NCI-H187 (cell line): ENCODE measurements around the gene MAP1LC3B.
"Not testable (repeated sequence)": the region's sequence is repeated elsewhere in the genome, so short reads cannot be mapped to it uniquely, and the experiment has no call there.

Experiments used
- DNase-seq, 2 experiments: peaks; one replicate each; lab custom pipeline; 2025; lab: John Stamatoyannopoulos, UW

MAP1LC3B gene

GRCh38 chr16:87380881-87381280 lies 11.3 kb upstream of the MAP1LC3B start:
- DNase-seq = no peak

DNA sequence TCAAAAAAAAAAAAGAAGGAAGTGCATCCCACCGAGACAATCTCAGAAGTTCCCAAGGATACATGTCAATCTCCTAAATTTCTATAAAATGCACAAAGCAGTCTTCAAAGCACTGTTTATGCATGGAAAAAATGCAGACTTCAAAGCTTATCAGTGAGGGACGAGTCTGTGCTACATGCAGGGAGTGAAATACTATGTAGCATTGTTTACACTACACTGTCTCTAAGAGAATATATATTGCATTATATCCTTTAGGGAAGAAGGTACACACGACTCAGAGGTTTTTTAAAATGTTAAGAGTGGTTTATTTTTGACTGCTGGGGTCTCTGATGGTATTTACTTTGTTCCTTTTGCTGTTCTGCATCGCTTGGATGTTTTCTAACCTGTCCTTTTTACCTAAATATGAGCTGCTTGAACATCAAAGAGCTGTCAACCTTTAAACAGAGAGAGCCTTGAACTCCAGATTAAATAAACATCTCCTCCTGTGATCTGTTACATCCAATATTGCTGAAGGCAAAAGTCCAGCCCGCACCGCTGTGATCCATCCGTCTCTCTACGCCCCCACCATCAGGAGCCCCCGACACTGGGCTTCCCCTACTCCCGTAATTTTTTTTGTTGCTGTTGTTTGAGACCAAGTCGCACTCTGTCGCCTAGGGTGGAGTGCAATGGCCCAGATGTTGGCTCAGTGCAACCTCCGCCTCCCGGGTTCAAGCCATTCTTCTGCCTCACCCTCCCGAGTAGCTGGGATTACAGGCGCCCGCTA lies 9.9 kb upstream of the MAP1LC3B start:
- DNase-seq = no peak

DNA sequence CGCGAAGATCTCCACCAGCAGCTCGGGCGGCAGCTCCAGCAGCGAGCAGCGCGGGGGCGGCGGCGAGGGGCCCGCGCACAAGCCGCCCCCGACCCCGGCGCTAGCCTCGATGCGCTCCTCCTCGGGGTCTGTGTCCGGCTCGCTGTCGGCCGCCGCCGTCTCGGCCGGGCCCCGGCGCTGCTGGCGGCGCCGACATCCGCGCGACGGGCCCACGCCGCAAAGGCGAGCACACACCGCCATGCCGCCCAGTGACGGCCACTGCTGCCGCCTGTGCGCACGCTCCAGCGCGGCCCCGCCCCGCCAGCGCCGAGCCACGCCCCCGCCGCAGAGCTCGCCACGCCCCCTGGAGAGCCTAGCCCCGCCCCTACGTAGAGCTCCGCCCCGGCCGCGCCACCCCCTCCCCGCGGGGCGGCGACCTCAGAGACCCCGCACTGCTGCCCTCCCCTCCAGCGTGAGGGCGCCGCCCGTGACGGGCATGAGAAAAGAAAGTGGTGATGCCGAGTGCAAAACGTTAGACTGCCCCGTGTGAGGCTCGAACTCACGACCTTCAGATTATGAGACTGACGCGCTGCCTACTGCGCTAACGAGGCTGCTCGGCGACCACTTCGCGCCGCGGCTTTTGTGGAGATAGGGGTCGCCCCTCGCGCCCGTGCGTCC lies 8.5 kb upstream of the MAP1LC3B start, which contains the start of gene FBXO31:
Gene FBXO31, minus strand, starts transcription at position 272 of the 657 bp plus-strand sequence. Its CDS starts 32 bp downstream, at position 240.
- no peak for DNase-seq

- DNase-seq = no peak
Observed at GRCh38 chr16:87384162-87384874, 7.8 kb upstream of the MAP1LC3B start.

GRCh38 chr16:87384875-87385167 lies 7.3 kb upstream of the MAP1LC3B start:
- DNase-seq = not testable (repeated sequence)

DNA sequence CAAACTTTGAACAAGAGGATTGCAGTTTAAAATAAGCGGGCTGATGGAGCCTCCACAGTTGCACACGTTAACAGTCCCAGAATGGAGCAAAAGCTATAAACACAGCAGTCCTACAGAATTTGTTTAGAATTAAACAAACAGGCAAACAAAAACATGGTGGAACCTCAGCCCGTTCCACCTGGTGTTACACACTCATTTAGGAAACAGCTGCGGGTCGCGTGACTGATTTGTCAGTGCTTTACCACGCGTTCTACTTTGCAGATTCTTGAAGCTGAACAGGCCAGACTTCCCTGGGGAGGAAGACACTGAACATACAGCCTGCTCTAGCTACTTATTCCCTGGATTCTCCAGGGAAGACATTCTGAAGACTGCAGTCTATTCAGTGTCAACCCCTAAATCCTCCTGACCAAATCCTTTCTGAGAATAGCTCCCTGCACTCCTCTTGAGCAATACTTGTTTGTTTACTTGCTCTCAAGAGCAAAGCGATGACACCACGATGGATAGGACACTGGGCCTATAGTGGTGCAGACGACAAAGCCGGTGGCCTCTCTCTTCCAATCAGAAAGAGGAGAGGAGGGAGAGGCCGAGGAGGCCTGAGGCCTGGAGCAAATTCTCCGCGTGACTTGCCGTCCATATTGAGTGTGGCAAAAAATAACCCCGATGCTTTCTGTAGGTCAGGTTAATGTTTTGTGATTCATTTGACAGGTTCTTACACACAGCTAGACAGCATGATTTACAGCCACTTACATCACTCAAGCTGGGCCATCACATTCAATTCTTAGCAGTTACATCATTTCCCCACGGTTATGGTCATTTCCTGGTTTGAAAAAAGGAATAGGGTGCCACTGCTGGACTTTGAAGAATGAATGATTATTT lies 4.0 kb upstream of the MAP1LC3B start:
- DNase-seq = peak; percentile 72 to 80

- no peak for DNase-seq
Observed at GRCh38 chr16:87388818-87389134, 3.4 kb upstream of the MAP1LC3B start.

GRCh38 chr16:87389245-87389644 lies 2.9 kb upstream of the MAP1LC3B start:
- no peak for DNase-seq

DNA sequence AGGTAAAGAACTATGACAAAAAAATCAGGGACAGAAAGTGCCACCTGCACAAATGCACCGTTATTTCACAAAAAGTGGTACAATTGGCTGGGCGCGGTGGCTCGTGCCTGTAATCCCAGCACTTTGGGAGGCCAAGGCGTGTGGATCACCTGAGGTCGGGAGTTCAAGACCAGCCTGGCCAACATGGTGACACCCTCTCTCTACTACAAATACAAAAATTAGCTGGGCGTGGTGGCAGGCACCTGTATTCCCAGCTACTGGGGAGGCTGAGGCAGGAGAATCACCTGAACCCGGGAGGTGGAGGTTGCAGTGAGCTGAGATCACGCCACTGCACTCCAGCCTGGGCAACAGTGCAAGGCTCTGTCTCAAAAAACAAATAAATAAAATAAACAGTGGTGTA lies 2.2 kb upstream of the MAP1LC3B start:
- not testable (repeated sequence) for DNase-seq

- no peak for DNase-seq
Observed at GRCh38 chr16:87390641-87391323, 1.4 kb upstream of the MAP1LC3B start.

DNA sequence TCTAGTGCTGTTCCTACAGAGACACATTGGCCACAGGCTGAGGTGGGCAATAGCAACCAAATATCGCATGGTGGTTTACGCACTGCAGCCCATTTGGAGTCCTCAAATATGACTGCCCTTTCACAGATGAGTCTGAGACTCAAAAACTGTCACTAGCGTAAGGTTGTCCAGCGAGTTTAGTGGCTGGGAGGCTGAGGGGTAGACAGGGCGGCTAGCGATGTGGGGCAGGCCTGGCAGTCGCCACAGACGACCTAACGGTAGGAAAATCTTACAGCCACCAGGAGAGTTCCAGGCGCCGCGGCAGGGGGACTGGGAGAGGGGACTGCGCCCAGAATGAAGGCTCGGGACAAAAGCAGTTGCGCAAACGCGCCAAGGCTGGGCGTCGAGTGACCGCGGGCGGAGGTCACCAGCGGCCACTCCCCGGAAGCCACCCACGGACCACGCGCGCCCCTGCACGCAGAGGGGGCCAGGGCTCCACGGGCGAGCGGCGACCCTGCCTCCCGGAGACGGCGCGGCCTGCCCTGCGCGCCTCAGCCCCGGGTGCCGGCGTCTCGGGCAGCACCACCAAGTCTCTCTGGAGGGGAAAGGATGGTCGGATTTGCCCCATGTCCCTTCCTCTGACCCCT lies 699 bp upstream of the MAP1LC3B start:
- DNase-seq = no peak

GRCh38 chr16:87392821-87393679 lies 914 bp downstream of the MAP1LC3B start:
- DNase-seq = no peak

DNA sequence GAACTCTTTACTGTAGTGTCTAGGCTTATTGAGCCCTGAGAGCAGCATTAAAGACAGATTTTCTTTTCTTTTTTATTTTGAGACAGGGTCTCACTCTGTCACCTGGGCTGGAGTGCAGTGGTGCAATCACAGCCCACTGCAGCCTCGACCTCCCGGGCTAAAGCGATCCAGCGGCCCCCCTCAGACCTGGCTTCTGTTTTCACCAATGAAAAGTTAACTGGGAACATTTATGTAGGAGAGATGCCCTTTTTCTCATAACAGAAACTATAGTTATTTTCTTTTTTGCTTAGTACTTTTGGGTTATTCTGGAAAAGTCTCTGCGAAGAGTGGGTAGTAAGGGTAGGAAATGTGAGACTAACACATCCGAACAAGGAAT lies 1.5 kb downstream of the MAP1LC3B start:
- no peak for DNase-seq

DNA sequence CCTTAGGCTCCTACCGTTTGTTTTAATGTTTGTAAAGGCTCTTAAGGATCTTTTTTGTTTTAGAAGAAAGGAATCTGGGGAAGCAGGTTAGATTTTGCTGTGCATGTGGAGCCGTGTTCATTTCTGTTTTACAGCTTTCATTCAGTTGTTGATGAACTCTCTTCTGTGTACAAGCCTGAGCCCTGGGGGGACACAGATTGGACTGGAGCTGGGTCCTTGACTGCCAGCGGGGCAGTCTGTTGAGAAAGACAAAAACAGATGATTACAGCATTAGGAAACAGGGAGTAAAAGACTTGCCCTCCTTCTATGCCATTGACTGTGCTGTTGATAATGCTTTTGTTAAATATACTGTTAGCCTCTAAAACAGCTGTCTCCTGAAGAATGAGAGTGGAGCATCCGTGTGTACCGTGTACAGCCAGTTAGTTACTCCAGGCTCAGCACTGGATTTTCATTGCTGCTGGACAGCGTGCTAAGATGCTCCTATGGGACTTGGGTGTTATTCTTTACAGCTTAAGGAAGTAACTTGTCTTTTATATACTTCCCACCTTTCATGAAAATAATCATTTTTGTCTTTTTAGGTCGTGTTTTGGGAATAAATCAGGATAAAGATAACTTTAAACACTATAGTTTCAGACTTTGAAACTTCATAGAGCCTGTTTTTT lies 3.2 kb downstream of the MAP1LC3B start:
- no peak for DNase-seq

DNA sequence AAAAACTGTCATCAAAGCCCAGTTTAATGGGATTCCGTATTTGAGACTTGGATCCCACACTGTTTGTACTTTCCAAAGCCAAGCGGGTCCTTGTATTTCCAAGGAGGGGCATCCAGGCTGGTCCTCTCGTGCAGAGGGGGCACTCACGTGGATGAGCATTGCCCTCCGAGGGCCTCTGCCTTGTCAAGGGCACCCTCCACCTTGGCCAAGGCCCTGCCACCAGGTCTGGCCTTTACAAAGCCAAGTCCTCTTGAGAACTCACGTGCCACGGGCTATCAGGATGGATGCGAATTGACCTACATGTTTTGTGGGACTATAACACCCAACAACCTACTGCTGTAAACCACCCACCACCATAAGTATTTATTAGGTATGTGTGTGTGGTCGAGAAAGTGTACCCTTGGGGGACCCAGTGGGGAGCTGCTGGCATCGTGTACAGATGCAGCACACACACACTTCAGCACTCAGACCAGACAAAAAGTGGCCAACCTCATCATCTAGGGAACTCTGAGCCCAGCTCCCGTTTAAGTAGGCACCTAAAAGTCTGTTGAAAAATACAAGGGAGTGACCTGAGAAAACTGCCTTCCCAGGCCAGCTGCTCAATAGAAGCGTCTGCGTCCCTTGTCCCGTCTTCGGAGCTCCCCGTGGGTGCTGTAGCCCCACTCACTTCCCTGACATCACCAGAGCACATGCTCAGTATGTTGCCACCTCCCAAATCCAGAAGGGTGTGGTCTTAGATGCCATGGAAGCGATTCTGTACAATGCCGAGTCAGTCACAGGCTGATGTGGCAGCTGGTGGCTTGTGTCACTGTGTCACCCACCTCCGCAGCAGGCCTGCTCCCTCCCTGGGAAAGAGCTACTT lies 12.9 kb downstream of the MAP1LC3B start:
- no peak for DNase-seq

- DNase-seq = no peak
Observed at GRCh38 chr16:87406495-87407088, 14.5 kb downstream of the MAP1LC3B start.

DNA sequence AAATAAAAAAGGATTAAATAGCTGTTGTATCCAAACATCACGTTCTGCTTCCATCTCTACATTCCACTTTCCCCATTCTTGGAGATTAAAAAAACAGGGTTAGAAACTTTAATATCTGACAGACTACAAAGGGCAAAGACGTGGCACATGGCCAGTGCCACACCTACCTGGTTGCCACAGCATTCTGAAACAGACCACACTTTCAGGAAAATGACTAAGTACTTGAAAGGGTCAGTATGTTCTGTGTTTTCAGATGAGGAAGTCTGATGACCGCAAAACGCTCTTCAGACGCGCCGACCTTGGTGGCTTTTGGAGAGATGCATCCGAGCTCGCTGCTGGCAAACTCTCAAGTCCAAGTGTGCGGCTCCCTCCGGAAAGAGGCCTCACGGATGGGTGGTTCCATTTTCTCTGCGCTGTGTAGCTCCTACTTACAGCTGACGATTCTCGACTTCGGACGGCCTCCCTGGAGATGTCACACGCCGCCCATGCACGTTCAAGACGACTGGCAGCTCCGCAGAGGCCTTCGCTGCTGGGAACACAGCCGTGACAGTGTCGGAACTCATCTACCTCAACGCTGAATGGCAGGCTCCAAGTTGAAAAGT lies 15.5 kb downstream of the MAP1LC3B start:
- no peak for DNase-seq

DNA sequence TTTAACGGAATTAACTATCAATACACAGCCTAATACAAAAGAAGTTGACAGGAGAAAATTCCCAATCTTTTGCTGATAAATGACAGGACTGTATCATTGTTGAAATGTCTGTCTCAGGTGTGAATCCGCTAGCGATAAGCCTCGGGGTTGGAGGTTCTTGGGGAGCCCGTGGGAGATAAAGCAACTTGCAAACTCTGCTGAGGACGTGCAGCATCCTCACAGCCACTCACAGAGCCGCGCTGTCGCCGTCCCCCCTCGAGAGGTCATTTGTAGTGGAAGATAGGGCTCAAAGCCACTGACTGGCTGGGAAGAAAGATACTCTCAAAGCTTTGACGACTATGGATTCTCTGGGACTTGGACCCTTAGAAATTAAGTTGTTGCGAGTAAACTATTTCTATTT lies 17.0 kb downstream of the MAP1LC3B start:
- DNase-seq = no peak
